HCT116 (cell line): ENCODE results near the gene COMMD1. TPM values are rescaled to one million over a fixed set of nuclear protein-coding genes. Genes with fewer than 3 reads are reported as not detected.
A peak's percentile ranks its signal among the peaks of the same experiment; 100 is the strongest.

ENCODE experiments used
- ATAC-seq: fragments of 200-7000 bp; cut with Tn5 transposase; 2 replicates; pipeline ENCODE4 v1.9.1; 2020; ENCODE audit warnings: mild to moderate bottlenecking, moderate library complexity
- BruUV-seq: library from RNA; stranded (reverse); fragments of 400-500 nt; replicated peaks from 2 replicates; lab custom pipeline; 2021; lab: Mats Ljungman, UMichigan
- CTCF ChIA-PET: fragments of 300-600 bp; sonication (Branson Sonifier 250); formaldehyde crosslinking; loops from one replicate; lab custom pipeline; 2021; ENCODE audit warnings: antibody characterized with exemption; lab: Charles Lee
- POLR2A ChIA-PET: fragments of 300-600, 350-600 bp; sonication (Branson Sonifier 250); formaldehyde crosslinking; loops from one replicate; lab custom pipeline; 2021; ENCODE audit warnings: antibody characterized with exemption; lab: Charles Lee
- RAD21 ChIA-PET, 2 experiments: fragments of 300-600 bp; sonication (Branson Sonifier 250); formaldehyde crosslinking; loops; one replicate each; lab custom pipeline; 2023; ENCODE audit warnings: low total read pairs in 2 of 2; ENCODE audit not compliant: uncharacterized antibody in 2 of 2, unreplicated experiment in 2 of 2, low non-redundant PET in 1 of 2; lab: Charles Lee
- DNase-seq: peaks from one replicate; pipeline ENCODE4 v3.0.0-alpha.2; 2010; ENCODE audit warnings: low read depth, low spot score
- H2AFZ ChIP-seq: fragments of 200-600 bp; shearing (Covaris generic), sonication (generic); 2 replicates; pipeline ENCODE4 v1.6.1; 2017; ENCODE audit warnings: low read depth, mixed run types, mixed read lengths, antibody characterized with exemption, low read length; ENCODE audit not compliant: poor library complexity, severe bottlenecking
- H3K27ac ChIP-seq: 2 replicates; pipeline ENCODE4 v1.5.1; 2012; ENCODE audit warnings: low read depth, low read length
- H3K27me3 ChIP-seq: fragments of 200-600 bp; sonication (generic); 2 replicates; pipeline ENCODE4 v1.6.1; 2016; ENCODE audit warnings: mixed run types, low read length, mixed read lengths; ENCODE audit not compliant: insufficient read depth
- H3K36me3 ChIP-seq, 2 experiments: fragments of 200-500 bp in 1 of 2; fragments of 200-600 bp in 1 of 2; sonication (Bioruptor generic) in 1 of 2; sonication (generic) in 1 of 2; 2 replicates each; pipeline versions ENCODE4 v1.5.1 to v1.6.1; 2014 to 2016; ENCODE audit warnings: low read length in 2 of 2, inconsistent platforms in 1 of 2, mixed read lengths in 1 of 2, mixed run types in 1 of 2; ENCODE audit not compliant: insufficient read depth in 2 of 2, control insufficient read depth in 1 of 2
- H3K4me1 ChIP-seq, 2 experiments: fragments of 200-600 bp in 1 of 2; sonication (generic) in 1 of 2; 2 replicates each; pipeline versions ENCODE4 v1.5.1 to v1.6.1; 2012 to 2017; ENCODE audit warnings: low read length in 2 of 2, inconsistent platforms in 1 of 2, mild to moderate bottlenecking in 1 of 2, mixed read lengths in 1 of 2, mixed run types in 1 of 2, moderate library complexity in 1 of 2; ENCODE audit not compliant: insufficient read depth in 2 of 2, control insufficient read depth in 1 of 2
- H3K4me2 ChIP-seq: fragments of 200-600 bp; sonication (generic); 2 replicates; pipeline ENCODE4 v1.6.1; 2017; ENCODE audit warnings: mixed run types, low read length, mixed read lengths
- H3K4me3 ChIP-seq, 2 experiments: fragments of 200-600 bp in 1 of 2; sonication (generic) in 1 of 2; replicated peaks in 1 of 2; 2 replicates each; pipeline ENCODE4 v1.5.1; 2011 to 2016; ENCODE audit warnings: low read length in 2 of 2, control low read depth in 1 of 2, low read depth in 1 of 2, mild to moderate bottlenecking in 1 of 2, mixed read lengths in 1 of 2, mixed run types in 1 of 2
- H3K79me2 ChIP-seq: fragments of 200-600 bp; sonication (generic); 2 replicates; pipeline ENCODE4 v1.6.1; 2017; ENCODE audit warnings: mild to moderate bottlenecking, mixed run types, low read length, moderate library complexity, mixed read lengths; ENCODE audit not compliant: insufficient read depth
- H3K9ac ChIP-seq: fragments of 200-600 bp; sonication (generic); 2 replicates; pipeline ENCODE4 v1.6.1; 2016; ENCODE audit warnings: low read length, mixed read lengths
- H3K9me2 ChIP-seq: fragments of 200-600 bp; sonication (generic), shearing (Covaris generic); 2 replicates; pipeline ENCODE4 v1.6.1; 2017; ENCODE audit warnings: mixed run types, mild to moderate bottlenecking, moderate library complexity; ENCODE audit not compliant: insufficient read depth
- H3K9me3 ChIP-seq, 2 experiments: fragments of 200-500 bp in 1 of 2; fragments of 200-600 bp in 1 of 2; sonication (Bioruptor generic) in 1 of 2; sonication (generic) in 1 of 2; 2 replicates each; pipeline ENCODE4 v1.6.1; 2014 to 2017; ENCODE audit warnings: low read length in 2 of 2, mixed read lengths in 2 of 2, inconsistent platforms in 1 of 2, low read depth in 1 of 2, mild to moderate bottlenecking in 1 of 2, mixed run types in 1 of 2, moderate library complexity in 1 of 2; ENCODE audit not compliant: control insufficient read depth in 1 of 2, insufficient read depth in 1 of 2
- H4K20me1 ChIP-seq: fragments of 200-600 bp; sonication (generic), shearing (Covaris generic); 2 replicates; pipeline ENCODE4 v1.6.1; 2017; ENCODE audit warnings: mixed run types, mild to moderate bottlenecking, moderate library complexity; ENCODE audit not compliant: insufficient read depth
- CEBPB ChIP-seq: IDR thresholded peaks from 2 replicates; pipeline ENCODE4 v1.6.1; 2012; ENCODE audit warnings: low read depth
- ELF1 ChIP-seq: IDR thresholded peaks from 2 replicates; pipeline ENCODE4 v1.6.1; 2012; ENCODE audit warnings: low read depth, borderline replicate concordance
- EZH2 ChIP-seq: fragments of 200-600 bp; sonication (generic); IDR thresholded peaks from 2 replicates; pipeline ENCODE4 v1.6.1; 2017; ENCODE audit warnings: antibody characterized with exemption, mixed run types
- EZH2phosphoT487 ChIP-seq: fragments of 200-600 bp; IDR thresholded peaks from 2 replicates; pipeline ENCODE4 v1.6.1; 2018; ENCODE audit warnings: antibody characterized with exemption, borderline replicate concordance
- FOSL1 ChIP-seq: IDR thresholded peaks from 2 replicates; pipeline ENCODE4 v1.6.1; 2012; ENCODE audit warnings: low read depth
- JUND ChIP-seq: IDR thresholded peaks from 2 replicates; pipeline ENCODE4 v1.6.1; 2012
- POLR2AphosphoS5 ChIP-seq: IDR thresholded peaks from 2 replicates; pipeline ENCODE4 v1.6.1; 2011; ENCODE audit warnings: mild to moderate bottlenecking, low read depth, low read length, moderate library complexity
- SIN3A ChIP-seq: IDR thresholded peaks from 2 replicates; pipeline ENCODE4 v1.6.1; 2012; ENCODE audit warnings: low read depth
- SRF ChIP-seq: IDR thresholded peaks from 2 replicates; pipeline ENCODE4 v1.6.1; 2012; ENCODE audit warnings: low read depth
- TCF7L2 ChIP-seq: IDR thresholded peaks from 2 replicates; pipeline ENCODE4 v1.7.0; 2011; ENCODE audit warnings: borderline replicate concordance, inconsistent platforms; ENCODE audit not compliant: insufficient read depth, insufficient read length; ENCODE audit errors: extremely low read depth
- YY1 ChIP-seq: IDR thresholded peaks from 2 replicates; pipeline ENCODE4 v1.6.1; 2011; ENCODE audit warnings: low read length, low read depth, moderate library complexity, mild to moderate bottlenecking; ENCODE audit not compliant: insufficient replicate concordance; ENCODE audit errors: extremely low read depth
- ZFX ChIP-seq: fragments of 450-650 bp; IDR thresholded peaks from 2 replicates; pipeline ENCODE4 v1.6.1; 2017
- ZNF274 ChIP-seq: fragments of 200-500 bp; sonication (Bioruptor generic); IDR thresholded peaks from 2 replicates; pipeline ENCODE4 v1.6.1; 2014; ENCODE audit warnings: mild to moderate bottlenecking, low read depth, low read length, inconsistent platforms
- intact Hi-C: fragments of 100-400 bp; cut with micrococcal nuclease; formaldehyde crosslinking; loops from 2 replicates; pipeline ENCODE4 v1.10.0; 2022
- total RNA-seq: library from RNA; stranded (reverse); gene quantifications from one replicate; pipeline ENCODE4 v1.2.1, GENCODE V29; 2021; ENCODE audit not compliant: unreplicated experiment
- TF ChIP-seq, protein P1 (sequence below): IDR thresholded peaks from 2 replicates; pipeline ENCODE4 v1.6.1; 2012; ENCODE audit warnings: low read depth
- TF ChIP-seq, protein P2 (sequence below): IDR thresholded peaks from 2 replicates; pipeline ENCODE4 v1.6.1; 2012
- TF ChIP-seq, protein P3 (sequence below): IDR thresholded peaks from 2 replicates; pipeline ENCODE4 v1.6.1; 2011; ENCODE audit warnings: mild to moderate bottlenecking, low read length, moderate library complexity; ENCODE audit not compliant: insufficient replicate concordance; ENCODE audit errors: extremely low read depth
- TF ChIP-seq, protein P4 (sequence below): IDR thresholded peaks from 2 replicates; pipeline ENCODE4 v1.6.1; 2012
- TF ChIP-seq, protein P5 (sequence below), 3 experiments: fragments of 200-600 bp in 1 of 3; sonication (generic) in 1 of 3; IDR thresholded peaks in 2 of 3; conservative IDR thresholded peaks in 1 of 3; 2 replicates each; pipeline ENCODE4 v1.5.1; 2012 to 2017; ENCODE audit warnings: low read depth in 2 of 3, low read length in 2 of 3, antibody characterized with exemption in 1 of 3, borderline replicate concordance in 1 of 3, control low read depth in 1 of 3, mild to moderate bottlenecking in 1 of 3, mixed read lengths in 1 of 3, mixed run types in 1 of 3, moderate library complexity in 1 of 3; ENCODE audit not compliant: insufficient read depth in 1 of 3

The COMMD1 gene
- total RNA-seq, 1 experiment from 2014 or later, result 16.1 TPM

DNA sequence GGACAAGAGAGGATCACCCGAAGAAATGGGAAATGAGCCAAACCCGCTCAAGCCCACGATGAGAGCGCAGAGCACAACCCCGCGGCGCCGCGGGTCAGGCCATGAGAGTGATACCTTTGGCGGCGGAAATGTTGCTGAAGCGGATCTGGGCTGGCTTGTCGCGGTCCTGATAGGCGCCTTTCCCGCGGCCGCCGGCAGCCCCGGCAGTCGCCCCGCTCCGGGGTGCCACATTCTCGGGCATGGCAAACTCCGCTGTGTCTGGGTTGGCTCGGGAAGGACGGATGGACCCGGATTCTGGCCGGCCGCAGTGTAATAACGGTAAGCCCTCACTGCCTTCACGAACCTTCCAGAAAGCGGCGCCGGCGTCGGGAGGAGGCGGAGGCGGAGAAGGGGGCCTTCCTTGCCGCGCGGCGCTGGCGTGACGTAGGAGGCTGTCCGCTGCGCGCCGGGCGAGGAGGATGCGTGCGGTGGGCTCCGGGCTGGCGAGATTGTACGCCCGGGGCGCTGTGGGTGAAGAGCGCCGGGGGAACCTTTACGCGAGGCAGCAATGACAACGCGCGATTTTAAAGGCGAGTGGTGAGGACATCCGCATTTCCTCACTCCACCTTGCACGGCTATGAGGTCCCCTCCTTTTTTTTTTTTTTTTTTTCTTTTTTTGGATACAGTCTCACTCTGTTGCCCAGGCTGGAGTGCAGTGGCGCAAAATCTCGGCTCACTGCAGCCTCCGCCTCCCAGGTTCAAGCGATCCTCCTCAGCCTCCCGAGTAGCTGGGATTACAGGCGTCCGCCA, 17.0 kb upstream of the COMMD1 start, which contains the start of gene CCT4:
CCT4 (minus strand) TSS at position 390 of the 789 bp plus-strand sequence; CDS start at position 241, 149 bp downstream.
- CTCF ChIA-PET, result no interaction called here
- Histone ChIP-seq H3K79me2 (peaks cover 59% of the 10 kb centered on the region), H2AFZ (no peak within 1 kb of the TSS), H4K20me1 (peaks cover 16% of the 10 kb centered on the region; the same call in 1 of the 2 replicates), H3K4me1 (peaks cover 0 to 18% of the 10 kb centered on the region in 2 experiments; a peak in 3 of 4 replicates), H3K9me3 (no peaks in the 10 kb centered on the region), H3K4me2 (peak within 1 kb of the TSS; percentile 97), H3K9ac (peak within 1 kb of the TSS; percentile 96), H3K9me2 (no peaks in the 10 kb centered on the region), H3K36me3 (peaks cover 10 to 28% of the 10 kb centered on the region in 2 experiments), H3K27ac (peak within 1 kb of the TSS; percentile 93), H3K4me3 (peak within 1 kb of the TSS; percentile 95 to 100), H3K27me3 (no peaks in the 10 kb centered on the region)
- POLR2A ChIA-PET, result no interaction called here
- RAD21 ChIA-PET, result no interaction called here
- intact Hi-C loops, result no loop called here
- BruUV-seq, result no TSS peak
- ATAC-seq (peak; percentile 76), DNase-seq (peak; percentile 71)
- TF ChIP-seq, protein P1, sequence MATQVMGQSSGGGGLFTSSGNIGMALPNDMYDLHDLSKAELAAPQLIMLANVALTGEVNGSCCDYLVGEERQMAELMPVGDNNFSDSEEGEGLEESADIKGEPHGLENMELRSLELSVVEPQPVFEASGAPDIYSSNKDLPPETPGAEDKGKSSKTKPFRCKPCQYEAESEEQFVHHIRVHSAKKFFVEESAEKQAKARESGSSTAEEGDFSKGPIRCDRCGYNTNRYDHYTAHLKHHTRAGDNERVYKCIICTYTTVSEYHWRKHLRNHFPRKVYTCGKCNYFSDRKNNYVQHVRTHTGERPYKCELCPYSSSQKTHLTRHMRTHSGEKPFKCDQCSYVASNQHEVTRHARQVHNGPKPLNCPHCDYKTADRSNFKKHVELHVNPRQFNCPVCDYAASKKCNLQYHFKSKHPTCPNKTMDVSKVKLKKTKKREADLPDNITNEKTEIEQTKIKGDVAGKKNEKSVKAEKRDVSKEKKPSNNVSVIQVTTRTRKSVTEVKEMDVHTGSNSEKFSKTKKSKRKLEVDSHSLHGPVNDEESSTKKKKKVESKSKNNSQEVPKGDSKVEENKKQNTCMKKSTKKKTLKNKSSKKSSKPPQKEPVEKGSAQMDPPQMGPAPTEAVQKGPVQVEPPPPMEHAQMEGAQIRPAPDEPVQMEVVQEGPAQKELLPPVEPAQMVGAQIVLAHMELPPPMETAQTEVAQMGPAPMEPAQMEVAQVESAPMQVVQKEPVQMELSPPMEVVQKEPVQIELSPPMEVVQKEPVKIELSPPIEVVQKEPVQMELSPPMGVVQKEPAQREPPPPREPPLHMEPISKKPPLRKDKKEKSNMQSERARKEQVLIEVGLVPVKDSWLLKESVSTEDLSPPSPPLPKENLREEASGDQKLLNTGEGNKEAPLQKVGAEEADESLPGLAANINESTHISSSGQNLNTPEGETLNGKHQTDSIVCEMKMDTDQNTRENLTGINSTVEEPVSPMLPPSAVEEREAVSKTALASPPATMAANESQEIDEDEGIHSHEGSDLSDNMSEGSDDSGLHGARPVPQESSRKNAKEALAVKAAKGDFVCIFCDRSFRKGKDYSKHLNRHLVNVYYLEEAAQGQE, result no peak
- TF ChIP-seq POLR2AphosphoS5 (peak; percentile 96), ZNF274 (no peak), SIN3A (peak; percentile 88), SRF (peak; percentile 94), EZH2phosphoT487 (no peak), YY1 (peak; percentile 70), EZH2 (no peak), FOSL1 (no peak), ELF1 (no peak; the same call in 1 of the 2 replicates), TCF7L2 (no peak), CEBPB (no peak), ZFX (peak; percentile 66; the same call in 1 of the 2 replicates), JUND (no peak; the same call in 1 of the 2 replicates)
- TF ChIP-seq, protein P2, sequence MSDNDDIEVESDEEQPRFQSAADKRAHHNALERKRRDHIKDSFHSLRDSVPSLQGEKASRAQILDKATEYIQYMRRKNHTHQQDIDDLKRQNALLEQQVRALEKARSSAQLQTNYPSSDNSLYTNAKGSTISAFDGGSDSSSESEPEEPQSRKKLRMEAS, result peak; percentile 93
- TF ChIP-seq, protein P3, sequence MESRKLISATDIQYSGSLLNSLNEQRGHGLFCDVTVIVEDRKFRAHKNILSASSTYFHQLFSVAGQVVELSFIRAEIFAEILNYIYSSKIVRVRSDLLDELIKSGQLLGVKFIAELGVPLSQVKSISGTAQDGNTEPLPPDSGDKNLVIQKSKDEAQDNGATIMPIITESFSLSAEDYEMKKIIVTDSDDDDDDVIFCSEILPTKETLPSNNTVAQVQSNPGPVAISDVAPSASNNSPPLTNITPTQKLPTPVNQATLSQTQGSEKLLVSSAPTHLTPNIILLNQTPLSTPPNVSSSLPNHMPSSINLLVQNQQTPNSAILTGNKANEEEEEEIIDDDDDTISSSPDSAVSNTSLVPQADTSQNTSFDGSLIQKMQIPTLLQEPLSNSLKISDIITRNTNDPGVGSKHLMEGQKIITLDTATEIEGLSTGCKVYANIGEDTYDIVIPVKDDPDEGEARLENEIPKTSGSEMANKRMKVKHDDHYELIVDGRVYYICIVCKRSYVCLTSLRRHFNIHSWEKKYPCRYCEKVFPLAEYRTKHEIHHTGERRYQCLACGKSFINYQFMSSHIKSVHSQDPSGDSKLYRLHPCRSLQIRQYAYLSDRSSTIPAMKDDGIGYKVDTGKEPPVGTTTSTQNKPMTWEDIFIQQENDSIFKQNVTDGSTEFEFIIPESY, result peak; percentile 47
- TF ChIP-seq, protein P4, sequence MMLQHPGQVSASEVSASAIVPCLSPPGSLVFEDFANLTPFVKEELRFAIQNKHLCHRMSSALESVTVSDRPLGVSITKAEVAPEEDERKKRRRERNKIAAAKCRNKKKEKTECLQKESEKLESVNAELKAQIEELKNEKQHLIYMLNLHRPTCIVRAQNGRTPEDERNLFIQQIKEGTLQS, result no peak
- TF ChIP-seq, protein P5, sequence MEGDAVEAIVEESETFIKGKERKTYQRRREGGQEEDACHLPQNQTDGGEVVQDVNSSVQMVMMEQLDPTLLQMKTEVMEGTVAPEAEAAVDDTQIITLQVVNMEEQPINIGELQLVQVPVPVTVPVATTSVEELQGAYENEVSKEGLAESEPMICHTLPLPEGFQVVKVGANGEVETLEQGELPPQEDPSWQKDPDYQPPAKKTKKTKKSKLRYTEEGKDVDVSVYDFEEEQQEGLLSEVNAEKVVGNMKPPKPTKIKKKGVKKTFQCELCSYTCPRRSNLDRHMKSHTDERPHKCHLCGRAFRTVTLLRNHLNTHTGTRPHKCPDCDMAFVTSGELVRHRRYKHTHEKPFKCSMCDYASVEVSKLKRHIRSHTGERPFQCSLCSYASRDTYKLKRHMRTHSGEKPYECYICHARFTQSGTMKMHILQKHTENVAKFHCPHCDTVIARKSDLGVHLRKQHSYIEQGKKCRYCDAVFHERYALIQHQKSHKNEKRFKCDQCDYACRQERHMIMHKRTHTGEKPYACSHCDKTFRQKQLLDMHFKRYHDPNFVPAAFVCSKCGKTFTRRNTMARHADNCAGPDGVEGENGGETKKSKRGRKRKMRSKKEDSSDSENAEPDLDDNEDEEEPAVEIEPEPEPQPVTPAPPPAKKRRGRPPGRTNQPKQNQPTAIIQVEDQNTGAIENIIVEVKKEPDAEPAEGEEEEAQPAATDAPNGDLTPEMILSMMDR (IDR thresholded peaks at IDR 0.05 in 2 of 3, conservative IDR thresholded peaks at IDR 0.05 in 1 of 3; ENCODE audit: borderline replicate concordance in 1 of 3, insufficient read depth in 1 of 3, low read depth in 2 of 3, low read length in 2 of 3), result no peak
